Stimulated activated CD4-positive, alpha-beta T cell treated with anti-CD3 and anti-CD28 coated beads, Interleukin-4, amount 100 ng/mL, for 48 hours (primary cell): ENCODE measurements around the gene SEC22B.
"Not testable (repeated sequence)": the region's sequence is repeated elsewhere in the genome, so short reads cannot be mapped to it uniquely, and the experiment has no call there.

Experiments
- DNase-seq, 2 donors: peaks; one replicate each; pipeline ENCODE4 v3.0.0-alpha.2; 2020; ENCODE audit warnings: low read depth in 2 of 2

SEC22B gene

DNA sequence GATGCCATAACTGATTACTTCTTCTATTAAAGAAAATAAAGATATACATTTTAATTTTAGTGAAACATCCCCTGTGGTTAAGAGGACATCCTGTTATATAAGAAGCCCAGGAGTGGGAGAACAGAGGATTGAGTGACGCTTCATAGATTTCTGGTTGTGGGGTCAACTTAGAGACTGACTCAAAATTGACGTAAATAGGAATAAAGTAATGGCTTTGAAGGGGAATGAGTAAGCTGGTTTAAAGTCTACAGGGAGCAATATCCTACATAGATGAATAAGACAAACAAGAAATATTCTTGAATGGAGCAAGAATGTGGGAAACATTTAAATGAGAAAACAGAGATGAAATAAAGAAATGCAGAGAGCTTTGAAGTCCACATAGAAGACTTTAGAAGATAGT is 60.2 kb downstream of the SEC22B start:
- not testable (repeated sequence) for DNase-seq

DNA sequence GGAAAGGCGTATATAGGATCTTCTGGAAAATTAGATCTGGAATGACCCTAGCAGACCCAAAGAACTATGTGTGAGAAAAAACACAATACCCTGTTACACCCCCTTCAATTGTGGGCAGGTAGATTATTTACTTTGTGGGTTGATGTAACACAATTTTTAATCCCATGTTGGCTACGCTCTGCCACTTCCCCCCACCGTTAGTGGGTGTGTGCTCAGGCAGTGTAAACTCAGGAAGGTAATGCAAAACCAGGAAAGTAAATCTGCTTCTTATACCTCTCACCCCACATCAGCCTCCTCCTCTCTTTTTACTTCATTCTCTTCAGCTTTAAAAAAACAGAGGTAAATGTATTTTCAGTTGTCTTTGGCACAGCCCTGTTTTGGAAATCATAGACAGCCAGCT is 63.2 kb downstream of the SEC22B start:
- not testable (repeated sequence) for DNase-seq

GRCh38 chr1:120112212-120112611 is 64.1 kb downstream of the SEC22B start:
- not testable (repeated sequence) for DNase-seq

- not testable (repeated sequence) for DNase-seq
Measured at GRCh38 chr1:120111771-120112170, 64.5 kb downstream of the SEC22B start.

DNA sequence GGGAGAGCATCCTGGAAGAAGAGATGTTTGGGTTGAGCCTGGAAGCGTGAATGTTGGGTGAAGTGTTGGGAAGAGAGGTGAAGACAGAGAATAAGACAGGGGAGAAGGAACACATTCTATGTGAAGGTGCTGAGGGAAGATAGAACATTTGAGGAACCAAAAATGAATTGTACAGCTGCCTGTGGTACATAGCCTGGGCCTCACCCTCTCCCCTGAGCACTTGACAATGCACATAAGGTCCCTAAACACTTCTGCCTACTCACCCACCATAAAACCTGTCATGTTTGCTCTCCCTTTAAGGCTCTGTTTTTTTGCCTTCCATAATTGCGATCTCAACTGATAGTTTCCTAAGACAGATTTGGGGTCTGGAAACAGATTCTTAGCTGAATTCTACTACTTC is 65.3 kb downstream of the SEC22B start:
- not testable (repeated sequence) for DNase-seq

- DNase-seq: not testable (repeated sequence)
Measured at GRCh38 chr1:120109656-120110055, 66.7 kb downstream of the SEC22B start.

- not testable (repeated sequence) for DNase-seq
Measured at GRCh38 chr1:120109180-120109579, 67.1 kb downstream of the SEC22B start.

GRCh38 chr1:120105288-120105687 is 71.0 kb downstream of the SEC22B start:
- not testable (repeated sequence) for DNase-seq

- DNase-seq: not testable (repeated sequence)
Measured at GRCh38 chr1:120103768-120104167, 72.6 kb downstream of the SEC22B start.

- DNase-seq: not testable (repeated sequence)
Measured at GRCh38 chr1:120101593-120101992, 74.7 kb downstream of the SEC22B start.
